HG02678 (cell line): ENCODE results near the gene DIO3.

Experiments
- ATAC-seq: cut with Tn5 transposase; IDR thresholded peaks from one replicate; pipeline ENCODE4 v1.9.1; 2021; ENCODE audit warnings: mild to moderate bottlenecking, moderate library complexity; ENCODE audit not compliant: unreplicated experiment

The DIO3 gene

DNA sequence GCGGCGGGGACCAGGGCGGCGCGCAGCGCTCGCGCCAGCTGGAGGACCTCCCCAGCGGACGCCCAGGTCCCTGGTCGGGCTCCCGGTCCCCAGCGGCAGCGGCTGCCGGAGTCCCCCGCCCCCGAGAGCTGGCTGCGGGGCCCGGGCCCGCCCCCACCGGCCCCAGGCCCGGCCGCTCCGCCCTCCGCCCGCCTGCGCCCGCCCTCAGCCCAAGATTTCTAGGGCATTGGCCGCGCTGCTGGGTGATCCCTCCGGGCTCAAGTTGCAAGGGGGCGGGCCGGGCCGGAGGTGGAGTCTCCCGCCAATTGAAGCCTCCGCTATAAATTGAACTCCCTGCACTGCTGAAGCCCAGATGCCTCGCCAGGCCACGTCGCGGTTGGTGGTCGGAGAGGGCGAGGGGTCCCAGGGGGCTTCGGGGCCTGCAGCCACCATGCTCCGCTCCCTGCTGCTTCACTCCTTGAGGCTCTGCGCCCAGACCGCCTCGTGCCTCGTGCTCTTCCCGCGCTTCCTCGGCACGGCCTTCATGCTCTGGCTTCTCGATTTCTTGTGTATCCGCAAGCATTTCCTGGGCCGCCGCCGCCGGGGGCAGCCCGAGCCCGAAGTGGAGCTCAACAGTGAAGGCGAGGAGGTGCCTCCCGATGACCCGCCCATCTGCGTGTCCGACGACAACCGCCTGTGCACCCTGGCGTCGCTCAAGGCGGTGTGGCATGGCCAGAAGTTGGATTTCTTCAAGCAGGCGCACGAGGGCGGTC is at the start of gene DIO3:
Gene DIO3, plus strand, starts transcription at position 351 of the 752 bp plus-strand sequence.
- no peak for ATAC-seq

DNA sequence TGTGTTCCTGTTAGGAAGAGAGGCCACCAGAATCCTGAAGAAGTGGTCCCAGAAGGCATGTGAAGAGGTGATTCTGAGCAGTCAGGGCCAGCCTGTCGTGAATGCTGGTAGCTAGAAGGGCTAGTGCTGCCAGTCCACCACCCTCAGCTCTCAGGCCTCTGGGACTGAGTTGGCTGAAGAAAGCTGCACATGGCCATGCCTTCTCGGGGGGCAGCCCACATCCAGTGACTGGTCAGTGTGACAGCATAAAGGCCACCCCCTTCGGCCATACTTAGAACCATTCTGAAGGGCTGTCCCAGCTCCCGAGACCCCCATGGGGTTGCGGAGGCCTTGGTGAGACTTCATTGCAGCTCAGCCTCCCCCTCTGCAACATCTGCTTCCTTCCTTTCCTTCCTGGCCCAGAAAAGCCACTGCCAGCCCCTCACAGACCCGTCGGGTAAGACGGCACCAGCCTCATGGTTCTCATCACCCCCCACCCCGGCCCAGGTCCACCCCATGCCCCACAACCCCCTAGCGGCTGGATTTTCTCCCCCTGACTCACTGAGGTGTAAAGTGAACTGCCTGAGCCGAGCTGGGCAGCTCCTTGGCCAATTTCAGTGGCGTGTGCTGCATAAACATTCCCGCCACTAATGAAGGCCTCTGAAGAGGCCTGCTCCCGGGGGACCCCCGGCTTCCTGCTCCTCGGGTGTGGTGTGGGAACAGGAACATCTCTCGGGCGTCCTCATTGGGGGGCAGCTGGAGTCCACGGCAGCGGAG is 49.5 kb upstream of the DIO3 start:
- no peak for ATAC-seq

DNA sequence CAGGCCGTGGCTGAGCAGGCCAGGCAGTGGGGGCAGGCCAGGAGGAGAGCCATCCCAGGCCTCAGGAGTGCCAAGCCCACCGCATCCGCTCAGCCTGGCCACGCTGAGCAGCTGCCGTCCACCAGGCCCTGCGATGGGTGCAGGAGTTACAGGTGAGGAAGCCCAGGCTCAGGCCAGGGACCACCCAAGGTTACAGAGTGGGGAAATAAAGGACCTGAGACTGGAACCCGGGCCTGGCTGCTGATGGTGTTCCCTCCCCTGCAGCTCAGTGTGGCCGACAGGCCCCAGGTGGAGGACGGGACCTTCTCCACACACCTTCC is 49.0 kb upstream of the DIO3 start:
- no peak for ATAC-seq

DNA sequence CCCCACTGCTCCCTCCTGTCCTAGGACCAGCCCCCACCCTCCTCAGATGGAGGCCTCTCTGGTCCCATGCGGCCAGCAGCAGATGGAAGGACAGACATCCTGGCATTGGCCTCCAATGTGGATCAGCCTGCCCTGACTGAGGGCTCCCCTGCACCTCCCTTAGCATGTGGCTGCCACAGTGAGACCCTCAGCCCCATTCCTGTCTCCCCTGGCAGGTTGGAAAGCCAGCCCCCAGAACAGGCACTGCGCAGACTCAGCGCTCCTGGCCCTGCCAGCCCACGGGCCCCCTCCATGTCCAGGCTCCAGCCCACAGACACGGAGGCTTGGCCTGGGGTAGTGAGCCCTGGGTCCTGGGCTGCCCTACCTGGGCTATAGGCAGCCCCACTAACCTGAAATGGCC is 47.2 kb upstream of the DIO3 start:
- ATAC-seq, result no peak

DNA sequence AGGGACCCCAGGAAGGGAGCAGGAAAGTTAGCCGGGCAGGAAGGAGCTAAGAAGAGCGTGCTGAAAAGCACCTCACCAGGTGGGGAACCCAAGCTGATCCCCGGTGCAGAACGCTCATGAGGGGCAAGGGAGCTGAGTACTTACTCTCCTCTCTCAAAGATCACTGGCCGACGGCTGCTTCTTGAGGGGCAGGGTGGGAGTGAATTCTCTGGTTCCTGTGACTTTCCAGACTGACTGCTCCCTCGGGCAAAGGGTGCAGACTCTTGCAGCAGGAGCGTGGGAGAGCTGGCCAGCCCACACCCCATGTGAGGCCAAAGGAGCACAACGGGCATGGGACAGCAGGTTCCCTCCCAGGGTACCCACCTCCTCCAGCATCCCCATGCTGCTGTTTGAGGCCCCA is 44.9 kb upstream of the DIO3 start:
- no peak for ATAC-seq

DNA sequence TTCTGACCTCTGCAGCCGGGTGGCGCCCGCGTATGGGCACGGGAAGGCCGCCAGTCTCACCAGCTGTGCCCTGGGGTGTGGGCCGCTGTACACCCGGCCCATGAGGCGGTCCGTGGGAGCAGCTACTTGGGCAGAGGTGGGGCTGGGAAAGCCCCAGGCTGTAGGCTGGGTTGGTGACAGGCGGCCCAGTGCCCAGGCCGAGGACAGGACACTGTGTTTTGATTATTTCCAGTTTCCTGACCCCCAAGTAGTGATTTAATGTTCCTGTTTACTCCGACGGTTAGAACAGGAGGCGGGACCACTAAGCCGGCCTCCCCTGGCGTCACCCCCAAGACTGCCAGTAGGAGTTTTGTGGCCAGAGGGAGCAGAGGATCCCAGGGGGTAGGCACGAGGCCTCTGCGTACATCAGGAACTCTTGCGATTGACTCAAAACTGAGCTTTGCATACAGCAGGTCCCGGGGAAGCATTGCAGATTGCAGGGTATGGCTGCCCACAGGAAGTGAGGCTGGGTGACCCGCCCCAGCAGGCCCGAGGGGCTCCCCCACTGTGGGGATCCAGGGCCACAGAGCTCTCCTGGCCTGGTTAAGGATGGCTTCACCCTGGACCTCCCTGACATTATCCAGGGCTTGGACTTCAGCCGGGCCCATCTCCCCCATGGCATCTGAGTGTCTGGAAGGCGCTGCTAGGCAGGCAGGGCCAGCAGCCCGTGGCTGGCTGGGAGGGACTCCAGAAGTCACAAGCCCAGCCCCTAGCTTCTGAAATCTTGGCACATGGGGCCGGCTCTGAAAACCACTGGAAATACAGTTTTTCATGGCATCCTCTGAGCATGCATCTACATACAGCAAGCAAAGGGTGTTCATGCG is 42.5 kb upstream of the DIO3 start:
- ATAC-seq, result no peak

DNA sequence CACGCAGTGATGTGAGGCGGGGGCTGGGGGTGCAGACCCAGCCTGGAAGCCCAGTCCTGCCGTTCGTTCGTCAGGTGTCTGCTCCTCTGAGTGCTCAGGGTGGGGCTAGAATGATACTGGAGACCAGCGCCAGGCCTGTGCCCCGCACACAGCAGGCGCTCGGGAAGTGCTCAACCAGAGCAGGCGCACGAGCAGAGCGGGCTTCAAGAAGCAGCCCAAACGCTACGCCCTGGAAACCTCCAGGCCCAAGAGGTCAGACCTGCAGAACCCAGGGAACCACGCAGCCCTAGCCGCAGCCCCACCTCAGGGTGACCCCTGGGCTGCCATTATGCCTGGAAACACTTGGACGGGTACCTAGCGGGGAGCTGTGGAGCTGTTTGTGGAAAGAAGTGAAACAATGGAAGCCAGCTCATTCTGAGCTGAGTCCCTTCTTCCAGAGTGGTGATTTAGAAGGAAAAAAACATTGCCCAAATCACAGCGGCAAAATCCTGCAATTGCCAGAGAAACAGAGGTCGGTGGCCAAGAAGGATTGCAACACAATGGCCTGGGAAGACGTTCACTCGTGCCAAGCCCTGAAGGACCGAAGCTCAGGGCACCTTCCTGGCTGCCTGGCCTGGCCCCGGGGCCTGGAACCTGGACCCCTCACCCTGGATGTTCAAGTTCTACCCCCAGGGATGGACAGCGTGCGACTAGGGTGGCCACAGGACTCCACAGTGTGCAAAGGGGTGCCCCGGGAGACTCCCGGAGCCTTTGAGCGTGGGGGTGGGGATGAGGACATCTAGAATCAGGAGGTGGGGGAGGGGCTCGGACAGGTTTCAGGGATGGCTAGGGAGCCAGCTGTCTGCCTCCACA is 40.4 kb upstream of the DIO3 start:
- no peak for ATAC-seq

DNA sequence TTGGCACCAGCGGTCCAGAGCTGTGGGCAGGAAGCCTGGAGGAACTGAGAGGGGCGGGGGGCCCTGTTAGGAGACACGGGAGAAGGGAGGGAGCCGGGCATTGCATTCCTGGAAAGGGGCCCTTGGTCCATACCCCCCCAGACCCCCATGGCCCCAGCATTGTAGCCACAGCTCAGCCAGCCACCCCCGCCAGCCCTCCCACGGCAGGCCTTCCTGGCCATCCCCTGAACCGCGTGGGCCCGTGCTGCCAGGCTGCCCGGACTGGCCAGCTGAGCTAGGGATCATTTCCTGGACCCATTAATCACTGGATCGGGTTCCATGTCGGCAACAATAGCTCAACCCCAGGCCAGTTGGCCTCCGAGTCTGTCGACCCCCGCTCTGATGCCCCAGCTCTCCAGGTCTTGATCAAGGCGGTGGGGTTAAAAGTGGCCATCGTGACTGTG is 39.8 kb upstream of the DIO3 start:
- no peak for ATAC-seq

DNA sequence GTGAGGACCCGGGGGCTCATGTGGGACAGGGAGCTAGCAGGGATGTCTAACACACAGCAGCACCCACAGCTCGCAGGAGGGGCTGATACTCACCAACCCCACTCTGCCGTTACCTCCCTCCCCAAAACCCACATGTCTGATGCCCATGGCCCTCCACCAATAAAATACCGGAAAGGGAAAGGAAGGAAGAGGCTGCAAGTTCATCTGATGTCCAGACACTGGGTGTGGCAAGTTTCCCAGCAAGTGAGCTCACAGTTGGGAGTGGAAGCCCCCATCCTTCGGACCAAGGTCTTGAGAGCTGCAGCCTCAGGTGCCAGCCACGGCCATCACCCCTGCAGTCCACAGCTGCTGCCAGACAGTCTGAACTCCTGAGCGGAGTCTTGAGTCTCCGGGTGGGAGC is 39.3 kb upstream of the DIO3 start:
- no peak for ATAC-seq

DNA sequence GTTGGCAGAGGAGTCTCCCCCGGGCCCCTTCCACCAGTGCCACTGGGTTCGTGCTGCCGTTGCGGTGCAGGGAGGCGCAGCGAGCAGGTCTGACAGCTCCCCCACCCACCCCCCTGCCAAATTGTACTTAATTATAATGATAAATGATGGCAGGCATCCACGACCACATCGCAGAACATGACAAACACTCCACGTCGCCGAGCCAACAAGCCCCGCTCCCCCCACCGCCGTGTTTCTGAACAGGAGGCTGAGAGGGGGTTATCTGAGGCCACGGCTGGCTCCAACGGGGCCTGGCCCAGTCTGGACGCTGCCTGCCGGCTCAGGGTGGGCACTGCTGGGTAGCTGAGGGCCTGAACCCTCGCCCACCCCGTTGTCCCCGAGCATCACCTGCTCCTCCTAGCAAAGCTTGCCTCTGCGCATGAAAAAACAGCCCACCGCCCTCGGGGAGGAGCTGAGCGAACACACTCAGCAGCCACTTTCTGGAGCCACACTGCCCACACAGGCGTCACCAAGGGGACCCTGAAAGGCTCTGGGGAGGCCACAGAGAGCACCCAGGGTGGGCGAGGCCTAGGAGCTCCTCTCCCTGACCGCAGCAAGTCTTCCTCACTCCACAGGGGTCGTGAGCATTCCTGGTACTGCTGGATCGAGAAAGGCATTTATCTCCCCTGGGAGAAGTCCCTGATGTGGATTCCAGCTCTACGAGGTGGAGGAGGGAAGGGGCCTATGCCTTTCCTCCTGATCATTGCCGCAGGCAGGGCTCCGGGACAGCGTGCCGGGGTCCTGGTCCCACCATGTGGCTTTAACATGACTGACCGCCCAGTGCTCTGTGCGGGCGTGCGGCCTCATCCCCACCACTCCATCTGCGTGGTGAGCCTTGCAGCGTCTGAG is 35.4 kb upstream of the DIO3 start:
- no peak for ATAC-seq

DNA sequence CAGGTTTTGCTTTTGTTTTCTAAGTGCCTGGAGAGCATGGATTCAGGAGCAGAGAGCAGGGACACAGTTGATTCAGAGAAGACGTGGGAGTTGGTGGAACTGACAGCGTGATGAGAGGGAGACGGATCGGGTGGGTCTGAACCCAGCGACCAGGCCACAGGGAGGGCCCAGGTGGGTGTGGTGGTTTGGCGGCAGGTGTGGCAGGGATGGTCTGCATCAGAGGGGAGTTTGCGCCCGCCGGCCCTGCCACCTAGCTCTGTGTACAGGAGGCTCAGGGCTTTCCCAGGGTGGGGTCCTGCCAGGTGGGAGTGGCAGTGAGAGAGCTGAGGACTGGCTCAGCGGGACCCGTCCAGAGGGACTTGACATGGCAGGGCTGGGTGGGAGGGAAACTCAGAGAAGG is 33.3 kb upstream of the DIO3 start:
- no peak for ATAC-seq

DNA sequence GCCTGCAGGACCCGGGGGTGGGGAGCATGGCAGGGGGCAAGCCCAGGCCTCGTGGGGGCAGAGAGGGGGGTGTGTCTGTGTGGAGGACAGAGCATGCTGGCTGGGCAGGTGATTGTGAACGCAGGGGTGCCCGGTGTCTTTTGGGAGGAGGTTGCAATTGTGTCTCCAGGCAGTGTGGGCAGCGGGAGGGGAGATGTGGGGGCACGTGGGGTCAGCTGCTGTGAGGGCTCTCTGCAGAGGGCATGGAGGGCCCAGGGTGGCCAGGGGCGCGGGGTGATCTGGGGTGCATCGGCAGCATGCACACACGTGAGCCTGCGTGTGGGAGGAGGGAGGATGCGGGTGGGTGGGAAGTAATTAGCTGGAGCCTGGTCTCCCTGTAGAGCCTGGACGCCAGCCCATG is 32.2 kb upstream of the DIO3 start:
- no peak for ATAC-seq

DNA sequence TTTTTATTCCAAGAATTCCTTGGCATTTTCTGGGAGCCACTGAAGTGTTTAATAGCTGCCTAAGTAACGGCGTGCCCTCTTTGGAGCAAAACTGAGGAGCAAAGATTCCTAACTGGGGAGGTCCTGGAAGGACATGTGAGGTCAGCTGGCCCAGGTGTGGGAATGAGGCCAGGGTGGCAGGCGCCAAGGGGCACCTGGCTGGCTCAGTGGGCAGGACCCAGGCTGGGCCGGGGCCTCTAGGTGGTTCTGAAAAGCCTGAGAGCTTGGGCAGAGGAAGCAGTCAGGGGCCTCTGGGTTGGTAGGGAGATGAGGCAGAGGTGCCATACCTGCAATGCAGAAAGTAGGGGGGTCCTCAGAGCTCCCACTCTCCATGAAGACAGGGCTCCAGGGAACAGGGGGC is 27.1 kb upstream of the DIO3 start:
- no peak for ATAC-seq

DNA sequence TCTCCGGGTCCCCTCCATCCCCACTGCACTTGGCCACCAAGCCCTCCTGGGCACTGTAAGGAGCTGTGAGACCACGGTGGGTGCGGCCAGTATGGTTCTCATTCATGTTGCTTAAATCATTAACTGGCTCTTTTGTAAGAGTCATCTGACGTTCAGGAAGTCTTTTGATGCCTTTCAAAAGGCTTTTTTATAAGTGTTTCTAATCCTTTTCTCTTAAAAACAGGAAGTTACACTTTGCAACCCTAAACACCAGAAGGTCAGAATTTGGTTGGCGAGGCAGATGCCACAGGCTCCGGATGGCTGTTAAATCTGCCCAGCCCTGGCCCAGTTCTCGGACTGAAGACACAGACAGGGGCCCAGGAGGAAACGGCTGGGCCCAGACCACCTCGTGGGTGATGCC is 26.1 kb upstream of the DIO3 start:
- no peak for ATAC-seq

DNA sequence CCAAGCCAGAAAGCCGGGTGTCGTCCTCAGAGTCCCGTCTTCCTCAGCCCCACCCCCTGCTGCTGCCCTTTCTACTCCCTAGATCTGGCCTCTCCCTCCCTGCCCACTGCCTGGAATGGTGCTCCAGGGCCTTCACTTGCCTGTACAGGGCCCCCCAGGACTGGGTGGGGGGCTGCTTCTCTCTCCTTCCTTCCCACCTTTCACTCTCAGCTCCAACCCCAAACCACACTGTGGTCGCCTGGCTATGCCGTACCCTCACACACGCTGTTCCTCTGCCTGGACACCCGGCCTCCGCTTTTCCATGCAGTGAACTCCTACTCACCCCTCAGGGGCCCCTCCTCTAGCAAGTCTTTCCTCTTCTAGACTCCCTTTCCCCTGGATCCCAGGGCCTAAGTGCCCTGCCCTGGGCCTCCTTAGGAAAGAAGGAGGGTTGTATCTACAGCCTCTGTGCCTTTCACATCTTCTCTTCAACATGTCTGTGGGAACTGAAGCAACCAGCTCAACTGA is 25.5 kb upstream of the DIO3 start:
- no peak for ATAC-seq

DNA sequence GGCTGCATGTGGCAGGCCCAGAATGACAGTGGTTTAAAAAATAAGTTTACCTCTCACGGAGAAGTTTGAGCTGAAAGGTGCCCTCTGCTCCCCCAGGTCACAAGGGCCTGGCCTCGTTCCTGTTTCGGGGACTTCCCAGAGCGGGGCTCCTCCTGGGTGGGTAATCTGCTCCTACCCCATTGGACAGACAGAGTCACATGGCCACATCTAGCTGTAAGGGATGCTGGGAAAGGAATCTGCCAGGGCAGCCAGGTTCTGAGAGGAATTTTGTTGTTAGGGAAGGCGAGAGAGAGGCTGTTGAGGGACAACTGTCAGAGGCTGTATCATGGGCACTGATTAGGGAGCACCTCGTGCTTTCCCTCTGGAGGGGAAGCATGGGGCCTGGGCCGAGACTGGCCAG is 24.0 kb upstream of the DIO3 start:
- ATAC-seq, result no peak

DNA sequence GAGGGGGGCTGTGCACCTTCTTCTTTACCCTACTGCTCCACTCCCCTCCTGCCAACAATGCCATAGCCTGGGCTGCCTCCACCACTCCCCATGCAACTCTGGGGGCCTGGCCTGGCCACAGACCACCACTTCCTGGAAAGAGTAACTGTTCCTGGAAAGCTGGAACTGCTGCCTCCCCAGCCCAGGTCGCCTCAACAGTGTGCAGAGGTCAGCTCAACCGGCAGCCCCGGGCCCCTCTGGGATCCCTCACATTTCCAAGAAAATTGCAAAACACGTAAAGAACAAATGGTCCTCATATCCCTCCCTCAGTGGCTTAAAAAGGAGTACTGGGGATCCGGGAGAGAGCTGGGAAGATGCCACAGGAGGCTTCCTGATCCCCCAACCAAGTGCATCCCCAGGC is 22.4 kb upstream of the DIO3 start:
- ATAC-seq, result no peak

DNA sequence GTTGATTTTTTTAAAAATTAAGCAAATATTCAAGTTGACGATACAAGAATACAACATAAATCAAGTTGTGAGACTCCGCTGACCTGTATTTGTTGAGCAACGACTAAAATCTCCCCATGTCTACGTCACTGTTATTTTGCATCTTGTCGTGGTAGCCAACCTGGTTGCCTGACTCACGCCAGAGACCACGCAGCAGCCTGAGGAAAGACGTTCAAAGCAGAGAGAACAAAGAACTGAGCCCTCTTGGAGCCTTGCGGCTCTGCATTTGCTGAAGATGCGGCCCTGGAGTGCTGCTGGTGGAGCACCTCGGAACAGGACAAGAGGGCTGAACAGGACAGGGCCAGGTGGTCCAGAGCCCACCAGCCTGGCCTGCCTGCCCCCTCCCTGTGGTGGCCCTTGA is 21.4 kb upstream of the DIO3 start:
- ATAC-seq, result no peak
